Mesodermal cell (in vitro differentiated cells): ENCODE measurements around the gene TPM4.
"Not testable (repeated sequence)": the region's sequence is repeated elsewhere in the genome, so short reads cannot be mapped to it uniquely, and the experiment has no call there.

ENCODE experiments used
- H3K27ac ChIP-seq: 2 replicates; pipeline ENCODE4 v1.7.0; 2013; ENCODE audit warnings: mild to moderate bottlenecking, low read depth, low read length, moderate library complexity; ENCODE audit not compliant: severe bottlenecking
- H3K36me3 ChIP-seq: 2 replicates; pipeline ENCODE4 v1.7.1; 2013; ENCODE audit warnings: mild to moderate bottlenecking, low read length, moderate library complexity; ENCODE audit not compliant: control insufficient read depth, insufficient read depth
- H3K4me1 ChIP-seq: one replicate; pipeline ENCODE4 v1.7.1; 2013; ENCODE audit warnings: mild to moderate bottlenecking, low read length; ENCODE audit not compliant: insufficient read depth, control insufficient read depth, poor library complexity, severe bottlenecking
- H3K4me3 ChIP-seq: 2 replicates; pipeline ENCODE4 v1.7.0; 2013; ENCODE audit warnings: low read length, control low read depth, mild to moderate bottlenecking; ENCODE audit not compliant: insufficient read depth, poor library complexity, severe bottlenecking; ENCODE audit errors: extremely low read depth
- H3K9me3 ChIP-seq: 2 replicates; pipeline ENCODE4 v1.7.1; 2013; ENCODE audit warnings: mild to moderate bottlenecking, low read length, moderate library complexity; ENCODE audit not compliant: control insufficient read depth
- WGBS, 2 experiments: methylation state at CpG; one replicate each; pipeline ENCODE4 v1.1.5; 2013; ENCODE audit warnings: missing lambda C conversion rate in 2 of 2; ENCODE audit not compliant: insufficient coverage in 2 of 2; 5-methylcytosine and 5-hydroxymethylcytosine counted together

The TPM4 gene

GRCh38 chr19:16099314-16099965, 23.1 kb downstream of the TPM4 start:
- 73 to 89% methylated on average over 4 to 6 of the region's 8 CpGs for WGBS, 2 experiments
- H3K4me1 ChIP-seq, H3K27ac ChIP-seq, H3K9me3 ChIP-seq, H3K4me3 ChIP-seq: not testable (repeated sequence)
- peaks cover 89% of the 10 kb centered on the region for H3K36me3 ChIP-seq

GRCh38 chr19:16100524-16100923, 24.2 kb downstream of the TPM4 start:
- Histone ChIP-seq H3K36me3 (peaks cover 79% of the 10 kb centered on the region), H3K4me3 (no peak overlapping the region), H3K9me3 (no peaks in the 10 kb centered on the region), H3K27ac (no peak overlapping the region), H3K4me1 (no peaks in the 10 kb centered on the region)
- 97 to 100% methylated on average over 4 of the region's 4 CpGs for WGBS, 2 experiments

GRCh38 chr19:16104722-16105121, 28.4 kb downstream of the TPM4 start:
- Histone ChIP-seq H3K4me1 (peaks cover 3% of the 10 kb centered on the region), H3K36me3 (peaks cover 40% of the 10 kb centered on the region), H3K9me3 (no peaks in the 10 kb centered on the region), H3K4me3 (no peak overlapping the region), H3K27ac (no peak overlapping the region)
- 99 to 100% methylated on average over 6 of the region's 6 CpGs for WGBS, 2 experiments

GRCh38 chr19:16106121-16106520, 29.8 kb downstream of the TPM4 start:
- peaks cover 26% of the 10 kb centered on the region for H3K36me3 ChIP-seq
- H3K27ac ChIP-seq, result peak overlapping the region; percentile 3
- H3K4me3 ChIP-seq, result no peak overlapping the region
- no peaks in the 10 kb centered on the region for H3K9me3 ChIP-seq
- H3K4me1 ChIP-seq, result peaks cover 3% of the 10 kb centered on the region
- WGBS, 2 experiments, result 20 to 33% methylated on average over 3 of the region's 3 CpGs

GRCh38 chr19:16111160-16111908, 35.0 kb downstream of the TPM4 start, which contains the start of gene RAB8A:
RAB8A (plus strand) TSS chr19:16111889; CDS start chr19:16111902, 13 bp downstream.
- peak within 1 kb of the TSS; percentile 100 for H3K4me3 ChIP-seq
- WGBS, 2 experiments, result 2 to 4% methylated on average over 53 to 56 of the region's 81 CpGs
- peaks cover 31% of the 10 kb centered on the region for H3K36me3 ChIP-seq
- peaks cover 14% of the 10 kb centered on the region for H3K4me1 ChIP-seq
- no peaks in the 10 kb centered on the region for H3K9me3 ChIP-seq
- H3K27ac ChIP-seq, result peak within 1 kb of the TSS; percentile 69

DNA sequence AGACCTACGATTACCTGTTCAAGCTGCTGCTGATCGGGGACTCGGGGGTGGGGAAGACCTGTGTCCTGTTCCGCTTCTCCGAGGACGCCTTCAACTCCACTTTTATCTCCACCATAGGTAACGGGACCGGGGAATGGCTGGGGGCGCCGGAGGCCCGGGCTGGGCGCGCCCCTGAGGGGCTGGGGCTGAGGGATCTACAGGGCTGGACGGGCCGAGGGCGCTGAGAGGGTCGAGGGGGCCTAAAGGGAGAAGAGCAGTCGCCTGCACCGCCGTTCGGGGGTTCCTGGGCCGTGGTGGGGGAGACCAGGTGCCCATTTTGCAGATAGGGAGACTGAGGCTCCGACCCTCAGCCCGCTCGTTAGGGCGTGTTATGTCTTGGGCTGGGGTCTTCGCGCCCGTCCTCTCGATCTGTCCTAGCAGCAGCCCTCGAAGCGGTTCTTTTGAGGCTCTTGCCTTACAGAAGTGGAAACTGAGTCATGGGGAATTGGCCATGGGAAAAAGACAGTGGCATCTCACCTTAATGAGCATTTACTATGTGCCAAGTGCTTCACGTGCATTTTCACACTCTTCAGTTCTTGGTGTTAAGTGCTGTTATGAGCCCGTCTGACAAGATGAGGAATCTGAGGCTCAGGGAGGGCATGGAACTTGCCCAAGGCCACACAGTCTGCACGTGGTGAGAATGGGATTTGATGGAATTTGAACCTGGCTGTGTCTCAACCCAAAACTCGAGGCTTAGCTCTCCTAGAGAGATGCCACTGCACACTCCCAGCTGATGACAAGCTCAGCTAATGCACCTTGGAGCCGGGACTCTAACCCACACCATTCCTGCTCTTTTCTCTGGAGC, 35.8 kb downstream of the TPM4 start:
- Histone ChIP-seq H3K4me1 (peaks cover 14% of the 10 kb centered on the region), H3K9me3 (no peaks in the 10 kb centered on the region), H3K36me3 (peaks cover 36% of the 10 kb centered on the region), H3K4me3 (peak overlapping the region; percentile 100), H3K27ac (peak overlapping the region; percentile 69)
- WGBS, 2 experiments, result 3 to 5% methylated on average over 22 to 27 of the region's 37 CpGs

DNA sequence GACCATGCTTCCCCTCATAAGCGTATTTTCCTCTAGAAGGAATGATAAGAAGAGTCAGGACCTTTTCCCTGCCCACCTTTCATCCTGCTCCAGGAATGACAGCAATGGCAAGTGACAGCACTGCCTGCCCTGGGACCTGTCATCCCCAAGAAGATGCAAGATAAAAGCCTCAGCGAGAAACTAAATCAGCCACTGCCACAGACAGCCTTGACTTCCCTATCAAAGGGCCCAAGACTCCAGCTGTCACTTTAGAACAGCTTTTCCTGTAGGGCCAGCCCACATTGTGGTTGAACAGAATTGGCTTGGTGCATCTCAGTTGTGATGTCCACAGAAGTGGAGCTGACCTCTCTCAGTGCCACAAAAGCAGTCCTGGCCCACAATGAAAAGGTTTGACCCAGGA, 36.5 kb downstream of the TPM4 start:
- peak overlapping the region; percentile 10 for H3K27ac ChIP-seq
- peaks cover 14% of the 10 kb centered on the region for H3K4me1 ChIP-seq
- H3K4me3 ChIP-seq, result peak overlapping the region; percentile 100
- H3K36me3 ChIP-seq, result peaks cover 39% of the 10 kb centered on the region
- whole genome bisulfite sequencing, 2 experiments, result 83 to 92% methylated on average over 1 of the region's 2 CpGs
- H3K9me3 ChIP-seq, result no peaks in the 10 kb centered on the region

DNA sequence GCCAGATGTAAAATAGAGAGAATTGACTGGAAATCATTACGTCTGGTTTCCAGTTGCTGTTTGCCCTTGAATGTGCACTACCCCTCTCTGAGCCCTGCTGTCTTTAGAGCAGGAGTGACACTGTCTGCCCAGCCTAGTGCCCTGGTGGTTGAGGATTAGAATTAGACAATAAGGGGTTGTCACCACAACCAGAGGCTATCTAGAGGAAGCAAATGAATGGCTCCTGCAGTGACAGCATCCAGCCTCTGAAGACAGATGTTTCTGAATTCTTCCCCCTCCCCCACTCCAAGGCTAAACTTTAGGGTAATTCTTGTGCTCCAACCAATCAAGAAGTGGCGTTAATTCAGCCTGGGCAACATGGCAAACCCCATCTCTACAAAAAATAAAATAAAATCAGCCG, 37.4 kb downstream of the TPM4 start:
- Histone ChIP-seq H3K27ac (no peak overlapping the region), H3K4me3 (no peak overlapping the region), H3K36me3 (peaks cover 49% of the 10 kb centered on the region), H3K4me1 (peaks cover 14% of the 10 kb centered on the region), H3K9me3 (no peaks in the 10 kb centered on the region)
- whole genome bisulfite sequencing, 2 experiments, result 63 to 100% methylated on average over 2 to 3 of the region's 3 CpGs

DNA sequence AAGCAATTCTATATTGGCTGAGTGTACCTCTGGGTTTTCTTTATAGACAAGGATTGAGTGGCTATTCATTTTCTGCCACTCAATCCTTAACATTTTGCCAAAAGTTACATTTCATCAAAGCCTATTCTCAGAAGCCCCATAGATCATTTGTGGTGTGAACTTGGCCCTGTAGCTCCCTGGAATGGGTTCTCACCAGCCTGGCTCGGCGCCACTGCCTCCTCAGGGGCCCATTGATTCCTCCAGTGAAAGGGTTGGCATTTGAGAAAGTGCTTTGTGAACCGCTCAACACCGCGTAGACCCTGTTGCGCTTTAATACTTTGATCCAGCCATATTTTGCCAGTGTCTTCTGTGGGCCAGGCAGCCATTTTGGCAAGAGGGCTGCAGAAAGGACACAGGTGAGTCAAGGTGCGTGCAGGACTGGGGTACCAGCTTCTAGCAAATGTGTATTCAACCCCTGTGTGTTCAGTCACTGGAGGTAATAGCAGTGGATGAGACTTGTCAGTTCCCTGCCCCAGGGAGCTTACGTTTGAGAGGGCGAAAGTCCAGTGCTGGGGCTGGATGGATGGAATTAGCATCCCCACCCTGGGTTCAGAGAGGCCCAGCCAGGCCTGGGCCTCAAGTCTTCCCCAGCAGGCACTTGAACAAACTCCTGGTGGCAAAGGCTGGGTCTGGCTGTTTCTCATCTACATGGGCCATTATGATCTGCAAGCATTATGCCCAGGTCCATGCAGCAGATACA, 39.2 kb downstream of the TPM4 start:
- peak overlapping the region; percentile 10 for H3K27ac ChIP-seq
- peaks cover 66% of the 10 kb centered on the region for H3K36me3 ChIP-seq
- 94 to 96% methylated on average over 8 to 9 of the region's 9 CpGs for WGBS, 2 experiments
- peaks cover 14% of the 10 kb centered on the region for H3K4me1 ChIP-seq
- no peak overlapping the region for H3K4me3 ChIP-seq
- no peaks in the 10 kb centered on the region for H3K9me3 ChIP-seq

- 93 to 98% methylated on average over 2 to 4 of the region's 4 CpGs for WGBS, 2 experiments
- Histone ChIP-seq H3K9me3 (no peaks in the 10 kb centered on the region), H3K36me3 (peaks cover 70% of the 10 kb centered on the region), H3K4me3 (no peak overlapping the region), H3K4me1 (peaks cover 14% of the 10 kb centered on the region), H3K27ac (no peak overlapping the region)
Observed at GRCh38 chr19:16116067-16116466, 39.8 kb downstream of the TPM4 start.
